ENCODE data around the gene GORAB.

- TF ChIP-seq EZH2 (IDR thresholded peaks at IDR 0.05; ENCODE audit: borderline replicate concordance, insufficient read depth, low read length, poor library complexity, severe bottlenecking) = no peak
- TF ChIP-seq CTCF (IDR thresholded peaks at IDR 0.05; ENCODE audit: poor library complexity, severe bottlenecking) = no peak
- TF ChIP-seq, protein P1, sequence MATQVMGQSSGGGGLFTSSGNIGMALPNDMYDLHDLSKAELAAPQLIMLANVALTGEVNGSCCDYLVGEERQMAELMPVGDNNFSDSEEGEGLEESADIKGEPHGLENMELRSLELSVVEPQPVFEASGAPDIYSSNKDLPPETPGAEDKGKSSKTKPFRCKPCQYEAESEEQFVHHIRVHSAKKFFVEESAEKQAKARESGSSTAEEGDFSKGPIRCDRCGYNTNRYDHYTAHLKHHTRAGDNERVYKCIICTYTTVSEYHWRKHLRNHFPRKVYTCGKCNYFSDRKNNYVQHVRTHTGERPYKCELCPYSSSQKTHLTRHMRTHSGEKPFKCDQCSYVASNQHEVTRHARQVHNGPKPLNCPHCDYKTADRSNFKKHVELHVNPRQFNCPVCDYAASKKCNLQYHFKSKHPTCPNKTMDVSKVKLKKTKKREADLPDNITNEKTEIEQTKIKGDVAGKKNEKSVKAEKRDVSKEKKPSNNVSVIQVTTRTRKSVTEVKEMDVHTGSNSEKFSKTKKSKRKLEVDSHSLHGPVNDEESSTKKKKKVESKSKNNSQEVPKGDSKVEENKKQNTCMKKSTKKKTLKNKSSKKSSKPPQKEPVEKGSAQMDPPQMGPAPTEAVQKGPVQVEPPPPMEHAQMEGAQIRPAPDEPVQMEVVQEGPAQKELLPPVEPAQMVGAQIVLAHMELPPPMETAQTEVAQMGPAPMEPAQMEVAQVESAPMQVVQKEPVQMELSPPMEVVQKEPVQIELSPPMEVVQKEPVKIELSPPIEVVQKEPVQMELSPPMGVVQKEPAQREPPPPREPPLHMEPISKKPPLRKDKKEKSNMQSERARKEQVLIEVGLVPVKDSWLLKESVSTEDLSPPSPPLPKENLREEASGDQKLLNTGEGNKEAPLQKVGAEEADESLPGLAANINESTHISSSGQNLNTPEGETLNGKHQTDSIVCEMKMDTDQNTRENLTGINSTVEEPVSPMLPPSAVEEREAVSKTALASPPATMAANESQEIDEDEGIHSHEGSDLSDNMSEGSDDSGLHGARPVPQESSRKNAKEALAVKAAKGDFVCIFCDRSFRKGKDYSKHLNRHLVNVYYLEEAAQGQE (IDR thresholded peaks at IDR 0.05; ENCODE audit: borderline replicate concordance) = no peak
- TF ChIP-seq EP300 (conservative IDR thresholded peaks at IDR 0.05; ENCODE audit: poor library complexity, severe bottlenecking) = no peak
- TF ChIP-seq POLR2AphosphoS5 (IDR thresholded peaks at IDR 0.05) = no peak
Measured at GRCh38 chr1:170559166-170559565, 27.2 kb downstream of the GORAB start.
